ENCODE data around the gene SSBP3. TPM values are rescaled to one million over a fixed set of nuclear protein-coding genes. Genes with fewer than 3 reads are reported as not detected.

The SSBP3 gene
- polyA plus RNA-seq, 1 experiment: 34.3 TPM

DNA sequence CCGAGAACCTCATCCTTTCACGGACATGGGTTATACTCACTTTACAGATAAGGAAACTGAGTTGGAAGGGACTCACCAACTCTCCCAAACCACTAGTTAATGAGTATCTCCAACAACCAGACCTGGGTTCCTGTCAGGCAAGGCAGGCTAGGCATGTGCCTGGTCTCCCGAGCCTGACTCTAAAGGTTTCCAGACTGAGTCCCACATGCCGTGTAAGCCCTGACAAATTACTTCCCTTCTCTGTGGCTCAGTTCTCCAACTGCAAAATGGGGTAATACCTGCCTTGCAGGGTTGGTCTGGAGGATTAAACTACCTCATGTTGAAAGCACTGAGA, 34.3 kb downstream of the SSBP3 start:
- no peak for DNase-seq (ENCODE audit: low read depth, low spot score)
- Histone ChIP-seq H3K4me3 (ENCODE audit: low read depth, low read length) (no peak overlapping the region), H3K27ac (ENCODE audit: low read depth, low read length) (no peak overlapping the region), H3K9me3 (ENCODE audit: control insufficient read depth, insufficient read depth, low read length) (no peaks in the 10 kb centered on the region), H3K27me3 (ENCODE audit: control insufficient read depth, insufficient read depth, low read length) (no peaks in the 10 kb centered on the region)
- ChIA-PET POLR2A (no interaction called here), CTCF (no interaction called here)
- TF ChIP-seq, protein P1, sequence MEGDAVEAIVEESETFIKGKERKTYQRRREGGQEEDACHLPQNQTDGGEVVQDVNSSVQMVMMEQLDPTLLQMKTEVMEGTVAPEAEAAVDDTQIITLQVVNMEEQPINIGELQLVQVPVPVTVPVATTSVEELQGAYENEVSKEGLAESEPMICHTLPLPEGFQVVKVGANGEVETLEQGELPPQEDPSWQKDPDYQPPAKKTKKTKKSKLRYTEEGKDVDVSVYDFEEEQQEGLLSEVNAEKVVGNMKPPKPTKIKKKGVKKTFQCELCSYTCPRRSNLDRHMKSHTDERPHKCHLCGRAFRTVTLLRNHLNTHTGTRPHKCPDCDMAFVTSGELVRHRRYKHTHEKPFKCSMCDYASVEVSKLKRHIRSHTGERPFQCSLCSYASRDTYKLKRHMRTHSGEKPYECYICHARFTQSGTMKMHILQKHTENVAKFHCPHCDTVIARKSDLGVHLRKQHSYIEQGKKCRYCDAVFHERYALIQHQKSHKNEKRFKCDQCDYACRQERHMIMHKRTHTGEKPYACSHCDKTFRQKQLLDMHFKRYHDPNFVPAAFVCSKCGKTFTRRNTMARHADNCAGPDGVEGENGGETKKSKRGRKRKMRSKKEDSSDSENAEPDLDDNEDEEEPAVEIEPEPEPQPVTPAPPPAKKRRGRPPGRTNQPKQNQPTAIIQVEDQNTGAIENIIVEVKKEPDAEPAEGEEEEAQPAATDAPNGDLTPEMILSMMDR (IDR thresholded peaks at IDR 0.05; ENCODE audit: low read depth, low read length): no peak

DNA sequence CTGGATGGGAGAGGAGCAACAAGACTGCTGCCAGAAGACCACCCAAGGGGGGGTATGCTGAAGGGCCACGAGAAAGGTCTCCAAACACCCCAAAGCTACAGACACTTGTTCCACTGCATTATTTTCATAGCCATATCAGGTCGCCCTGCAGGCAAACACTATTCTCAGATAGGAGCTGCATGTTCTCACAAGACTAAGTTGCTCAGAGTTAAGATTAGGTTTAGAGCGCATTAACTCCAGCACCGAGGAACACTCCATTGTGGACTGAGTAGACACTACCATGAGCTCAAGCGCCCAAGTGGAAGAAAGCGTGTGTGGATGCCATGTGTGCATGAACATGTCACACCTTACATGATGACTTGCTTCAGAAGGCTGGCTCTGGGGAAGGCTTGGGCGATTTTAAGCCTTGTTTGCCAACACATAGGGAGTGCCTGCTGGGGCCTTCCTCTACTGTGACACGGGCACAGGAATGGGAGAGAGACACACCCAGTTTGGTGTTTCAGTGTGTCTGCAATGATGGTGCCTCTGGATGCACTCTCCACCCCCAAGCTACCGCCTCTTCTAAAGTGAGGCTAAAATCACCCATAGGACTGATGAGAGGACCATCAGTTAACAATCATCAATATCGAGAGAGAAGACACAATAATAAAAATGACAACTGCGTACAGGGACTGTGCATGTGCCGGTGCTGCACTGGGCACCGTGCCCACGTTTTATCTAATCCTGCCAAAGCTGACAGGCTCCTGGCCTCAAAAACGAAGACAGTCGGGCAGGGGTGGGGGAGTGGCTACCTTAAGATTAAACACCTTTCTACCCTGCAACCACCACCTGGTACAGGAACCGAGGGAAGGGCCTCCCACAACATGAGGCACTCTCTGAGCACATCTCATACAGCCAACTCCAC, 34.9 kb downstream of the SSBP3 start:
- Histone ChIP-seq H3K4me3 (ENCODE audit: low read depth, low read length) (no peak overlapping the region), H3K27me3 (ENCODE audit: control insufficient read depth, insufficient read depth, low read length) (no peaks in the 10 kb centered on the region), H3K9me3 (ENCODE audit: control insufficient read depth, insufficient read depth, low read length) (no peaks in the 10 kb centered on the region), H3K27ac (ENCODE audit: low read depth, low read length) (no peak overlapping the region)
- DNase-seq (ENCODE audit: low read depth, low spot score): no peak
- POLR2A ChIA-PET: no interaction called here
- TF ChIP-seq, protein P1 (IDR thresholded peaks at IDR 0.05; ENCODE audit: low read depth, low read length): no peak
- CTCF ChIA-PET: no interaction called here

DNA sequence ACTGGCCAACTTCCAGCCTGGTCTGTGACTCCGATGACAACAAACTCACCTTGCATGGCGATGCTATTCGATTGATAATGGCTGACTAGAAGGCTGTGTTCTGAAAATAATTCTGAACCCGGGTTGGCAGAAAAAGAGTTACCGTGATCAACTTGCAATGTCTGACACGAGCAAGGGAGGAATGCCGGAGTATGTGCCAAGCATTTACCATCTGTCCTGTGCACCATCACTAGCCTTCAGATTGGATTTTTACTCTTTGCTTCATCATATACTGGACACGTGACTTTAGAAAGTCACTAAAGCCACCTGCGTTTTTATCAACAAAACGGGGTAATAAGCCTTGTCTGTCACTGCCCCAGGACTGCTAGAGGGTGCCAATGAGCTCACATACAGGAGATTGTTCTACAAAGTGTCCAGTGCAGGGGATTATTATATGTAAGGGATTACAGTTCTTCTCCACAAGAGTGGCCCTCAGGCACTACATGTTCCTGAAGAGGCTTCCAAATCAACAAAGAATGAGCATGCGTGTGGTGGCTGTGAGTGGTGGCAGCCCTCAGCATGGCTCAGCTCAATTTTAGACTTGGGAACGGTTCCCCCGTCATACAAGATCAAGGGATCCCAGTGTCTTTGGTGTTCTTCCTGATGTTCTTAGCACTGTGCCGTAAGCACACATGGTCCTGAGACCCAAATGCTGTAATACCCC, 35.8 kb downstream of the SSBP3 start:
- H3K27ac ChIP-seq (ENCODE audit: low read depth, low read length): no peak overlapping the region
- H3K4me3 ChIP-seq (ENCODE audit: low read depth, low read length): no peak overlapping the region
- H3K27me3 ChIP-seq (ENCODE audit: control insufficient read depth, insufficient read depth, low read length): no peaks in the 10 kb centered on the region
- ChIA-PET POLR2A (no interaction called here), CTCF (no interaction called here)
- H3K9me3 ChIP-seq (ENCODE audit: control insufficient read depth, insufficient read depth, low read length): no peaks in the 10 kb centered on the region
- TF ChIP-seq, protein P1 (IDR thresholded peaks at IDR 0.05; ENCODE audit: low read depth, low read length): no peak
- DNase-seq (ENCODE audit: low read depth, low spot score): no peak

DNA sequence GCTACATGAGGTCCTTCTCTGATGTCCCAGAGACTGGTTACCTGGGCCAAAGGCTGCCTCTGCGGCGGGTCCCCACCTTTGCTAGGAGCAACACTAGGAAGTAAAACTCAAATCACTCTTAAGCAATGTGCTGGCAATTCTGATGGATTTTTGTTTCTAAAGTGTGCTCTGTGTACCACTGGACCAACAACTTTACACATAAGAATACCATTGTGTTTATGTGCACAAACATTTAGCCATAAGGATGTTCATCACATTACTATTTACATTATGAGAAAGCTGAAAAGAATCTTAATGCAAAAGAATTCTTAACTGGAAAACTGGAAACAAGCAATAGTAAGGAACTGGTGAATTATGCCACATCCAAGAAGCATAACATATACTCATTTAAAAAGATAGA, 38.6 kb downstream of the SSBP3 start:
- Histone ChIP-seq H3K27me3 (ENCODE audit: control insufficient read depth, insufficient read depth, low read length) (no peaks in the 10 kb centered on the region), H3K4me3 (ENCODE audit: low read depth, low read length) (no peak overlapping the region), H3K9me3 (ENCODE audit: control insufficient read depth, insufficient read depth, low read length) (no peaks in the 10 kb centered on the region), H3K27ac (ENCODE audit: low read depth, low read length) (peak overlapping the region; percentile 39)
- ChIA-PET CTCF (interaction anchor here (0.9 kb wide), 1 partner anchor 122 kb away, joined by 3 read pairs; no protein-coding TSS in a partner anchor), POLR2A (no interaction called here)
- TF ChIP-seq, protein P1 (IDR thresholded peaks at IDR 0.05; ENCODE audit: low read depth, low read length): no peak
- peak; percentile 23 for DNase-seq (ENCODE audit: low read depth, low spot score)

DNA sequence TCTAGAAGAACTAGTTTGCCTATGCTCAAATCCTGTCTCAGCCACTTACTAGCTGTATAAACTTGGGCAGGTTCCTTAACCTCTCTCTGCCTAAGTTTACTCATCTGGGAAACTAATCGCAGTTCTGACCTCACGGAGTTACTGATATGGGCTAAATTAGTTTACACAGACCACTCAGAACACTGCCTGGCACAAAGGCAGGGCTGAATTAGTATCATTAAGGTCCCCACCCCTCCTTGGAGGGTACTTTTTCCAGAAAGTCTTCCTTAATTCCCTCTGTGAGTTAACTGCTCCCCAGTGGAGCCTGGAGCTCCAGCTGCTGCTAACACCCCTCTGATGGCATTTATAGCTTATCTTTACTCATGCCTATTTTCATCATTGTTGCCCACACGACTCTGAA, 40.3 kb downstream of the SSBP3 start:
- DNase-seq (ENCODE audit: low read depth, low spot score): no peak
- ChIA-PET POLR2A (no interaction called here), CTCF (interaction anchor here (0.6 kb wide), 1 partner anchor 245 kb away, joined by 3 read pairs; no protein-coding TSS in a partner anchor)
- H3K4me3 ChIP-seq (ENCODE audit: low read depth, low read length): no peak overlapping the region
- TF ChIP-seq, protein P1 (IDR thresholded peaks at IDR 0.05; ENCODE audit: low read depth, low read length): no peak
- no peaks in the 10 kb centered on the region for H3K27me3 ChIP-seq (ENCODE audit: control insufficient read depth, insufficient read depth, low read length)
- H3K27ac ChIP-seq (ENCODE audit: low read depth, low read length): no peak overlapping the region
- no peaks in the 10 kb centered on the region for H3K9me3 ChIP-seq (ENCODE audit: control insufficient read depth, insufficient read depth, low read length)
